Activated naive CD4-positive, alpha-beta T cell treated with anti-CD3 and anti-CD28 coated beads, Interleukin-2, amount 50 U/mL, for 72 hours (primary cell): ENCODE data around the gene CCL1. TPM values are rescaled to one million over a fixed set of nuclear protein-coding genes. Genes with fewer than 3 reads are reported as not detected.
"Not testable (repeated sequence)": the region's sequence is repeated elsewhere in the genome, so short reads cannot be mapped to it uniquely, and the experiment has no call there.

ENCODE experiments used
- ATAC-seq, 2 donors: fragments of 150-1000 bp; cut with Tn5 transposase; 2 replicates each; pipeline ENCODE4 v1.10.0; 2021; ENCODE audit warnings: mild to moderate bottlenecking in 2 of 2, moderate library complexity in 2 of 2
- DNase-seq, 2 donors: peaks; one replicate each; pipeline ENCODE4 v3.0.0; 2021 to 2022; ENCODE audit warnings: low spot score in 2 of 2
- H3K27ac Mint-ChIP-seq, 2 donors: one replicate each; pipeline ENCODE4 v1.8.0; 2022; ENCODE audit warnings: mild to moderate bottlenecking in 2 of 2, mixed read lengths in 2 of 2
- H3K36me3 Mint-ChIP-seq, 2 donors: one replicate each; pipeline ENCODE4 v1.8.0; 2022; ENCODE audit warnings: mixed read lengths in 2 of 2
- H3K9me3 Mint-ChIP-seq, 2 donors: one replicate each; pipeline ENCODE4 v1.8.0; 2022; ENCODE audit warnings: mixed read lengths in 2 of 2
- total RNA-seq, 2 donors: library from RNA; stranded (reverse); gene quantifications; one replicate each; pipeline ENCODE4 v1.2.3, GENCODE V29; 2022

The CCL1 gene
- total RNA-seq, 2 donors from 2014 or later: not detected

GRCh38 chr17:34347063-34347462 lies 16.0 kb downstream of the CCL1 start:
- DNase-seq (no peak), ATAC-seq (no peak)
- Mint-ChIP-seq H3K36me3 (no peaks in the 10 kb centered on the region), H3K27ac (no peak overlapping the region), H3K9me3 (no peaks in the 10 kb centered on the region)

- Mint-ChIP-seq H3K9me3 (no peaks in the 10 kb centered on the region), H3K27ac (no peak overlapping the region), H3K36me3 (no peaks in the 10 kb centered on the region)
- DNase-seq: no peak
- no peak for ATAC-seq
These were observed 21.1 kb downstream of the CCL1 start for GRCh38 chr17:34341916-34342315.

- ATAC-seq (no peak), DNase-seq (no peak)
- H3K27ac Mint-ChIP-seq: no peak overlapping the region
- no peaks in the 10 kb centered on the region for H3K36me3 Mint-ChIP-seq
- no peaks in the 10 kb centered on the region for H3K9me3 Mint-ChIP-seq
These were observed 23.8 kb downstream of the CCL1 start for GRCh38 chr17:34339138-34339770.

GRCh38 chr17:34337701-34338100 lies 25.3 kb downstream of the CCL1 start:
- DNase-seq (no peak), ATAC-seq (no peak)
- Mint-ChIP-seq H3K36me3 (no peaks in the 10 kb centered on the region), H3K9me3 (no peaks in the 10 kb centered on the region), H3K27ac (no peak overlapping the region)

GRCh38 chr17:34327580-34327979 lies 35.5 kb downstream of the CCL1 start:
- Mint-ChIP-seq H3K9me3 (peaks cover 6 to 10% of the 10 kb centered on the region in 2 donors), H3K36me3 (peaks cover 7 to 12% of the 10 kb centered on the region in 2 donors)
- DNase-seq, ATAC-seq, H3K27ac Mint-ChIP-seq: not testable (repeated sequence)

GRCh38 chr17:34321964-34322363 lies 41.1 kb downstream of the CCL1 start:
- H3K36me3 Mint-ChIP-seq: peaks cover 7 to 12% of the 10 kb centered on the region in 2 donors
- peaks cover 10% of the 10 kb centered on the region in 2 donors for H3K9me3 Mint-ChIP-seq
- H3K27ac Mint-ChIP-seq: no peak overlapping the region
- no peak for DNase-seq
- no peak for ATAC-seq

- no peak for ATAC-seq
- Mint-ChIP-seq H3K27ac (no peak within 1 kb of the TSS), H3K9me3 (peaks cover 0 to 4% of the 10 kb centered on the region in 2 donors), H3K36me3 (no peaks in the 10 kb centered on the region)
- no peak for DNase-seq
These were observed 44.0 kb downstream of the CCL1 start, which contains the start of gene CCL8 for GRCh38 chr17:34319039-34319483. Gene CCL8, plus strand, starts transcription at chr17:34319435. Its CDS starts 67 bp downstream, at chr17:34319502.

GRCh38 chr17:34318474-34318873 lies 44.6 kb downstream of the CCL1 start:
- ATAC-seq (no peak), DNase-seq (no peak)
- Mint-ChIP-seq H3K9me3 (peaks cover 0 to 4% of the 10 kb centered on the region in 2 donors), H3K27ac (no peak overlapping the region), H3K36me3 (no peaks in the 10 kb centered on the region)

GRCh38 chr17:34314279-34314678 lies 48.8 kb downstream of the CCL1 start:
- H3K27ac Mint-ChIP-seq: no peak overlapping the region
- DNase-seq: no peak

GRCh38 chr17:34313164-34313563 lies 49.9 kb downstream of the CCL1 start:
- Mint-ChIP-seq H3K9me3 (peaks cover 0 to 4% of the 10 kb centered on the region in 2 donors), H3K27ac (no peak overlapping the region), H3K36me3 (no peaks in the 10 kb centered on the region)
- ATAC-seq (no peak), DNase-seq (no peak)

More at GRCh38 chr17:34314279-34314678, 48.8 kb downstream of the CCL1 start:
- Mint-ChIP-seq H3K36me3 (no peaks in the 10 kb centered on the region), H3K9me3 (peaks cover 0 to 4% of the 10 kb centered on the region in 2 donors)
- ATAC-seq: no peak

GRCh38 chr17:34312080-34312479 lies 51.0 kb downstream of the CCL1 start:
- H3K36me3 Mint-ChIP-seq: no peaks in the 10 kb centered on the region
- no peaks in the 10 kb centered on the region for H3K9me3 Mint-ChIP-seq
- ATAC-seq (no peak), DNase-seq (no peak)
- no peak overlapping the region for H3K27ac Mint-ChIP-seq

GRCh38 chr17:34311291-34311690 lies 51.7 kb downstream of the CCL1 start:
- Mint-ChIP-seq H3K27ac (no peak overlapping the region), H3K36me3 (no peaks in the 10 kb centered on the region), H3K9me3 (no peaks in the 10 kb centered on the region)
- DNase-seq: no peak
- ATAC-seq: no peak

Other genes with a start within 250 kb of the CCL1 start
- not detected for gene CCL2, start 107.9 kb downstream of the CCL1 start, total RNA-seq
- not detected for gene CCL7, start 93.0 kb downstream of the CCL1 start, total RNA-seq
- gene CCL11, start 77.5 kb downstream of the CCL1 start, total RNA-seq: not detected
- not detected for gene CCL8, start 43.8 kb downstream of the CCL1 start, total RNA-seq
- not detected for gene CCL13, start 6.8 kb downstream of the CCL1 start, total RNA-seq
- not detected for gene TMEM132E, start 216.3 kb upstream of the CCL1 start, total RNA-seq